ENCODE results near the gene TAAR8.
"Not testable (repeated sequence)": the region's sequence is repeated elsewhere in the genome, so short reads cannot be mapped to it uniquely, and the experiment has no call there.

The TAAR8 gene

DNA sequence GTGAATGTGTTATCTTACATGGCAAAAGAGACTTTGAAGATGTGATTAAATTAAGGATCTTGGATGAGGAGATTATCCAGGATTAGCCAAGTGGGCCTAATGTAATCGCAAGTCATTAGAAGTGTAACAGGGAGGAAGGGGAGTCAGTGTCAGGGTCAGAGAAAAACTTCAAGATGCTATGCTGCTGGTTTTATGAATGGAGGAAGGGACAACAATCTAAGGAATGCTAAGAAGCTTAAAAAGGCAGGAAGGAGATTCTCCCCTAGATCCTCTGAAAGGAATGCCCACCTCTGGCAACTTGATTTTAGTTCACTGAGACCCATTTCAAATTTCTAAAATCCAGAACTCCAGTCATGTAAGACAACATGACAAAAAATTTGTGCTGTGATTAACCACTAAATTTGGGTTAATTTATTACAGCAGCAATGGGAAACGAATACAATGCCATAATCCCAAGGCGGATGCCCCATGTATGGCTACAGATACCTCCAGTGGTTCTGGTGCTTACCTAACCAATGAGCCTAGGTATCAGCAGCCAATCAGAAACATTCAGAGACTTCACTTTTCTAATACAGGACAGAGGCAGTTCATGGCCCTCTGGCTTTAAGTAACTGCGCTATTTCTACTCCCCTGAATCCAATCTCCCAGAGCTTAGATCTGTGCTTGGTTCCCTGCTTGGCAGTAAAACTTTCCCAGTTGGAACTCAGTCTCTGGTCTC is 3.6 kb upstream of the TAAR8 start:
- DNase-seq: no peak

DNA sequence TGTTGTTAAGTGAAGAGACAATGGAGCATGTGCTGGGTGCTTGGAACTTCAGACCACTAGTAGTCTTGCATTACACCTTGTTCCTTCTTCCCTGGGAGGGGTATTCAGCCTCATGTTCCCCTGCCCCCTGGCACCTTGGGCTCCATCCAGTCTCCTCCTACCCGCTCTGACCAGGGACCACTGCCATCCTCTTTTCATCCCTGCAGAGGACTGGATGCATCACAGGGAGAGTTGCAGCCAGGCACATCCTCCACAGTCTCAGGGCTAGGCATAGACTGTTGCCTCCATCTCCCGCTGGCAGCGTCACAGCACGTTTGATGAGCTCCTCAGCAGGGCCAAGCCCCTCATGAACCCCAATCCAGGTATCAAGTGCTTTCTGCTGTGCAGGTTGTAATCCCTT is 1.3 kb upstream of the TAAR8 start:
- DNase-seq: no peak

DNA sequence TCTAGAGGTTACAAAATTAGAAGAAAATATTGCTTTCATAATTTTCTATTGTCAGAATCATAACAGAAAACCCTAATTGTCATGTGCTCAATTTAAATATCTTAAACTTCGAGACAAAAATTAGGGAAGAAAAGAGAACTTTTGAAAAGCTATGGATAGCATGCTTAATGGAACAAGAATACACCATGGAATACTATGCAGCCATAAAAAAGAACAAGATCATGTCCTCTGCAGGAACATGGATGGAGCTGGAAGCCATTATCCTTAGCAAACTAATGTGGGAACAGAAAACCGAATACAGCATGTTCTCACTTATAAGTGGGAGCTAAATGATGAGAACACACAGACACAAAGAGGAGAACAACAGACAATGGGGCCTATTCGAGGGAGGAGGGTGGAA is 7.6 kb downstream of the TAAR8 start:
- not testable (repeated sequence) for DNase-seq

DNA sequence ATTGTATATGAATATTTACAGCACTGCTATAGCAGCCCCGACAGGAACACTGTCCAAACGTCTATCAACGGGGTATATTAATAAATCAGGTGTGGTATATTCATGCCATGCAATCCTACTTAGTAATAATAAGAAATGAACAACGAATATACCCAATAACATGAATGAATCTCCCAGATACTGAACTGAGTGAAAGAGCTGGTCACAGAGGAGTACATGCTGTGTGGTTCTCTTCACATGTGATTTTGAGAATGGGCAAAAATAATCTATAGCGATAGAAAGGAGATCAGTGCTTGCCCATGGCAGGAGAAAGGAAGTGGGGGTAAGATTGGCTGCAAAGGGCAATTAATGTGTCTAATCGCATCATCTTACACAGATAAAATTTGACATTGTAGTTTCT is 13.9 kb downstream of the TAAR8 start:
- no peak for DNase-seq

DNA sequence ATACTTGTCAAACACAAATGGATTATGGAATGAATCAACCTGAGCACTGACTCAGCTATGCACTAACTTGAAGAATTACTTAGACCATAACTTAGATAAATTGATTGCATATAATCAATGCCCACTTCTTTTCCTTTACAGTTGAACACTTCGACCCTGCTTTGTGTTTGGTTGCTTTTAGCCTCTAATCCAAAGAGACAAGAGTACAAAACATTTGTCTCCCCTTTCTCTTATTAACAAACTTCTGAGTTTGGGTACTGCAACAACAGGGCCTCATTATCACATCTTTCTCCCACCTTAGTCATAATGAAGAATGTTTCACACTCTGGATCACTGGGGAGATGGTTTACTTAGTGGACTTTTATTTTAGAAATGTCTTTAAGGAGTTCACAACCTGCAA is 15.1 kb downstream of the TAAR8 start:
- no peak for DNase-seq

DNA sequence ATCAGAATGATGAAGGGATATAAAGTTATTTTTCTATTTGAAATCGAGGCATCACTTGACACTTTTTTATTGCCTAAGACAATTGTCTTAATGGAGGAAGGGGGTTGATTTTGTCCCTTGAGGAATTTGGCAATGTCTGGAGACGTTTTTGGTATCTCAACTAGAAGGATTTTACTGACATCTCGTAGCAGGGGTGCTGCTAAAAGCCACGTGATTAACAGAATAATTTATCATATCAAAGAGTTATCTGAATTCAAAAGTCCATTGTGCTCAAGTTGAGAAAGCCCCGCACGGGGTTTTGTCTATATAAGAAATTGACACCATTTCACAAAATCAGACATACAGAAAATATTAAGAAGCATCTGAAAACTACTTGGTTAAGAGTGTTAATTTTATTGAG is 16.1 kb downstream of the TAAR8 start:
- DNase-seq: no peak

DNA sequence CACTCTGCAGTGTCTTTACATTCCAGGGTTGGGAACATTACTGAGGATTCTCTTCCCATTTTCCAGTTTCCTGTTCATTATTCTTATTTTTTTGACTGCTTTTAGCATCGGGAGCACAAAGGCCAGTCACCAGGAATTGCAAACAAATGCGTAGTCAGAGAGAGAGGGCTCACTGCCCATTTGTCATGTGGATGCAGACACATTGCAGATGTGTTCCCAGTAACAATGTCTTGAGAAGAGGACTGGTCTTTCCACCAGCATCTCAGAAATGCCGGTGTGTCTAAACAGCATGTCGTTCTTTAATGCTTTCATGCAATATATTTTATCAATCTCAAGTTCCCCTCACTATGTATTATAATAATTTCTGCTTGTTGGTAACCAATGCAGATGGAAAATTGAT is 16.7 kb downstream of the TAAR8 start:
- no peak for DNase-seq

DNA sequence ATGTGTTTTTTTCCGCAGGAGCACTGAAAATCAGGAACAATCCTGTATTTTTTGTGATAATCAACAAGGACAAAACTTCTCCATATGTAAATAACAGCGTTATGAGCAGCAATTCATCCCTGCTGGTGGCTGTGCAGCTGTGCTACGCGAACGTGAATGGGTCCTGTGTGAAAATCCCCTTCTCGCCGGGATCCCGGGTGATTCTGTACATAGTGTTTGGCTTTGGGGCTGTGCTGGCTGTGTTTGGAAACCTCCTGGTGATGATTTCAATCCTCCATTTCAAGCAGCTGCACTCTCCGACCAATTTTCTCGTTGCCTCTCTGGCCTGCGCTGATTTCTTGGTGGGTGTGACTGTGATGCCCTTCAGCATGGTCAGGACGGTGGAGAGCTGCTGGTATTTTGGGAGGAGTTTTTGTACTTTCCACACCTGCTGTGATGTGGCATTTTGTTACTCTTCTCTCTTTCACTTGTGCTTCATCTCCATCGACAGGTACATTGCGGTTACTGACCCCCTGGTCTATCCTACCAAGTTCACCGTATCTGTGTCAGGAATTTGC is 17.8 kb downstream of the TAAR8 start, which contains the start of gene TAAR6:
TSS of gene TAAR6 (plus strand) at position 102 of the 557 bp plus-strand sequence. CDS start at position 102, 0 bp downstream.
- no peak for DNase-seq

DNA sequence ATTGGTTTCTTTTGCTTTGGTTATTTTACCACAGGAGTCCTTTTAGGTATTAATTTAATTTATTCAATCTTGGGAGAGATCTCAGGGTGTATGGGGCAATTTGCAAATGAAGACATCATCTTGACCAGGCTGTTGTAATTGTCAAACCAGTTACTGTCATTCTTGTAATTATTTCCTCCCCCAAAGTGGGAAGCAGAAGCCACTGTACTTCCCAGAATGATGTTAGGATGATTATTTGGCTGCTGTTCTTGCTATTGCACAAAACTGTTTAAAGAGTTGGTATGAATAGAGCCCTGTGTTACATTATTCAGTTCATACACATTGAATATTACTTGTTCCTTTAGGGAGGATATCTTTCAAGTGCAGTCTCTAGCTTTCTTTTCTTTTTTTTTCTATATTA is 19.3 kb downstream of the TAAR8 start:
- DNase-seq: no peak

DNA sequence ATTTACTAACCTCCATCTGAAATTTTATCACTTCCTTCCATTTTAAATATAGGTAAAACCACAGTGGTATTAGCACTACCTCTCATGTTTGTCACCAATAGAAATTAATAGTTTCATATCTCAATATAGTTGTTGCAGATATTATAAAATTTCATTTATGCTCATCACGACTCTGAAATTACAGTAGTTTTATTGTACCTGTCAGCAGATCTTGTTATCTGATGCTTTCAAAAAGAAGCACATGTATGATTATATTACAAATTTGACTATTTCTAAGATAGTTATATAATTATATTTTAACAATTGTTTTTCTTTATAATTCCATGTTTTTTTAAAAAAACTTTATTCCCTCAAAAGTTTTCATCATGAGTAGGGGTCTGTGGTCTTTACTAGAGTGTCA is 32.2 kb downstream of the TAAR8 start:
- no peak for DNase-seq

DNA sequence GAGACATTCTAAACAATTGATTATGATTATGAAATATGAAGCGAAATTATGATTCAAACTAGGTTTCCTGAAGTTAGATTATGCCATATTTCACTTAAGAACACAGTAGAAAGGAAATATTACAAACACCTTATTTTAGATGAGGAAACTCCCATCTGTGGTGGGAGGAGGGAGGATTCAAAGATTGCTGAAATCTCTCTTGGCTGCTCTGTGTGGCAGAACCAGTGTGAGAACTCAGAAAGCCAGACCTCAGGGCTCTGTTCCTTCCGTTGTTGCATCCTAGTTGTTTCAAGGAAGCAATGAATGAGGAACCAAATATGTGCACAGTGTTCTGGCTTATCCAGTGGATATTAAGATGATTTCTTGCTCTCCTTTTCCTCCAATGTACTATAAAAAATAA is 35.0 kb downstream of the TAAR8 start:
- no peak for DNase-seq

DNA sequence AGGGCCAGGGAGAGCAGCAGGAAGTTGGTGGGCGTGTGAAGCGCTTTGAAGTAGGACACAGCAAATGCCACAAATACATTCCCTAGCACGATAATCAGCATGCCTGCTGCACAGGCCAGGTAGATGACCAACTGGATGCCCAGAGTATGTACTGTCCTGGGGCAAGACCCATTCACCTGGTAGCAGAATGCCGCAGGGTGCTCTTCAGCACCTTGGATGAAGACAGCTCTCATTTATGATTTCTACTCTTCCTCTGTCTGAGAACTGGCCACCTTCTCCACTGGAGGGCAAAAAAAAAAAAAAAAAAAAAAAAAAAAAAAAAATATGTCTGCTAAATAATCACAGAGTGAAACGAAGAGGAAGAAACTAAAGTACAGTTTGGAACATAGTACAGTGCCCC is 37.0 kb downstream of the TAAR8 start, which contains the start of gene TAAR5:
TSS of gene TAAR5 (minus strand) at position 288 of the 400 bp plus-strand sequence. CDS start at position 233, 55 bp downstream.
- DNase-seq: no peak

DNA sequence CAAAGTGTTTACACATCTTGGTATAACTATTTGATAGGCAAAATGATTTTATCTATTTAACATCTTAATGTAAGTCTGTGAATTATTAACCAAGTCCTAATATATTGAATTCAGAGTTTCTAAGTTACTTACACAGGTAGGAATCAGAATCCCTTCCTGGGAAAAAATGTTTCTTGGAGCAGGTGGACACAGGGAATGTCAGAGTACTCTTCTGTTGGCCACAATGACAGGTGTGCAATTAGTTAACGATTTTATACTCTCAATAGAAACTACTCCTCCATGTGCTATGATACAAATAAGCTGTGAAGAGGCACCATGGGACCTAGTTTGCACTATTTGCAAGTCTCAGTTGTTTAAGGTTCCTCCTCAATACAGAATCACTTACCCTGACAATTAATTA is 37.9 kb downstream of the TAAR8 start:
- no peak for DNase-seq

DNA sequence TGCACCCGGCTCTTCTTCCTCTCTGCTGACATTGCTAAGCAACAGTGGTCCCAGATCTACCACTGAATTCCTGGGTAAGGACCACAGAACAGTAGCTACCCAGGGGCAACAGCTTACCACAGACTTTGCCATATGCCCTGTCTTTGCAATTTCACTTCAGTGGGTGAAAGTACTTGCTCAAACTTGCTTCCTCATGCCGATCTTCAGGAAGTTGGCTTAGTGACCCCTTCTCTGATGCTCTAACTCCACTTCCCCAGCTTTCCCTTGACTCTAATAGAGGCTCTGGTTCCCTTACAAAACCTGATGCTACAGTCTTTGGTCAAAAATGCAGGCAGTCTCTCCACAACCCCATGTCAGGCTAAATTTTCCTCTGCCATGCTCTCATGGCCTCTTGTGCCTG is 40.4 kb downstream of the TAAR8 start:
- DNase-seq: no peak

DNA sequence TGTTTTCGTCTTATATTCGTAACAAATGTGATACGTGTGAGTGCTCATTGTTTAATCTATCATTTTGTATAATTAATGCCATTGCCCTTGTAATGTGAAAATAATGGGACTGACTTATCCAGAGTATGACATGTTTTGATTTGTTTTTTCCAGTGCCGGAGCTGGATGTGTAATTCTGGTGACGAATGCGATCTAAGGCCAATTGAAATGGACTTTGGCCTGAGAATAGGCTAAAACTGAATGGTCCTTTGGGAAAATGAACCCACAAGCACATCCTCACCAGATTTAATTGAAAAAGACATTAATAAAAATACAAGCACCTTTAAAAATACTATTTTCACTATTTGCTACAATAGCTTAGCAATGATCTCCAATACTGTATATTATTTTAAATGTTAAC is 43.7 kb downstream of the TAAR8 start:
- no peak for DNase-seq

DNA sequence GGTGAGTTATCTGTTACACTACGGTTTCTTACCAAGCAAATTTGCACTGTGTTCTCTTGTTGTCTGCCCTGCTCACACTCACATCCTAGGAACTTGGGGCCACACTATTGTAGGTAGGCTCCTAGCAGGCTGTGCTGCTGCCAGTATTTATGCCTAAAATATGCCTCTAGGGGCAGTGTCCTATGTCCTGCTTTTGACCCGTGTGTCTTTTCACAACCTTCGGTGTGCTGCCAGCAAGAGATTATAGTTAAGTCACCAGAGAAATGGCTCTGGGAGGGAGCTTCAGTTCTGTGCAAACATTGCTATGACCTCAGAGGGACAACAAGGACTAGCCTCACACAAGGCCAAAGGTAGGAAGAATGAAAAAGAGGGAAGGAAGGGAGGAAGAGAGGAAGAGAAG is 46.0 kb downstream of the TAAR8 start:
- no peak for DNase-seq

DNA sequence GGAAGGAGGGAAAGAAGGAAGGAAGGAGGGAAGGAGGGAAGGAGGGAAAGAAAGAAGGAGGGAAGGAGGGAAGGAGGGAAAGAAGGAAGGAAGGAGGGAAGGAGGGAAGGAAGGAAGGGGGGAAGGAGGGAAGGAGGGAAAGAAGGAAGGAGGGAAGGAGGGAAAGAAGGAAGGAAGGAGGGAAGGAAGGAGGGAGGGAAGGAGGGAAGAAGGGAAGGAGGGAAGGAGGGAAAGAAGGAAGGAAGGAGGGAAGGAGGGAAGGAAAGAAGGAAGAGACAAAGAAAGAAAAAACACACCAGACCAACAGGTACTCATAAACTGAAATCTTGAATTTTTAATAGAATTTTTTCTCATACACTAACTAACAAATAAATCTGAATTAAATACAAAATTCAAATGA is 48.4 kb downstream of the TAAR8 start:
- not testable (repeated sequence) for DNase-seq
